Liver (tissue), 3 donors: ENCODE results near the gene ZNF22.

ENCODE experiments used
- FOXA2 ChIP-seq: IDR thresholded peaks from 2 replicates; pipeline ENCODE4 v1.6.1; 2016; ENCODE audit warnings: antibody characterized with exemption
- GABPA ChIP-seq, 2 donors: IDR thresholded peaks in 1 of 2; conservative IDR thresholded peaks in 1 of 2; 2 replicates each; pipeline ENCODE4 v1.6.1; 2016; ENCODE audit warnings: antibody characterized with exemption in 2 of 2, mild to moderate bottlenecking in 1 of 2, moderate library complexity in 1 of 2
- JUND ChIP-seq, 2 donors: IDR thresholded peaks; 2 replicates each; pipeline ENCODE4 v1.6.1; 2016; ENCODE audit warnings: antibody characterized with exemption in 2 of 2
- RAD21 ChIP-seq, 2 donors: IDR thresholded peaks; 2 replicates each; pipeline ENCODE4 v1.6.1; 2016; ENCODE audit warnings: antibody characterized with exemption in 2 of 2, mild to moderate bottlenecking in 2 of 2
- TAF1 ChIP-seq: conservative IDR thresholded peaks from 2 replicates; pipeline ENCODE4 v1.6.1; 2016; ENCODE audit warnings: antibody characterized with exemption, mild to moderate bottlenecking
- YY1 ChIP-seq: IDR thresholded peaks from 2 replicates; pipeline ENCODE4 v1.6.1; 2016; ENCODE audit warnings: antibody characterized with exemption, mild to moderate bottlenecking
- TF ChIP-seq, protein P1 (sequence below): fragments of 150-350 bp; IDR thresholded peaks from 2 replicates; pipeline ENCODE4 v1.5.1; 2017; ENCODE audit warnings: improper control_type of control experiment, low read depth, low read length; ENCODE audit not compliant: missing input control
- donor health status: healthy.
- donor health status: healthy.

DNA sequence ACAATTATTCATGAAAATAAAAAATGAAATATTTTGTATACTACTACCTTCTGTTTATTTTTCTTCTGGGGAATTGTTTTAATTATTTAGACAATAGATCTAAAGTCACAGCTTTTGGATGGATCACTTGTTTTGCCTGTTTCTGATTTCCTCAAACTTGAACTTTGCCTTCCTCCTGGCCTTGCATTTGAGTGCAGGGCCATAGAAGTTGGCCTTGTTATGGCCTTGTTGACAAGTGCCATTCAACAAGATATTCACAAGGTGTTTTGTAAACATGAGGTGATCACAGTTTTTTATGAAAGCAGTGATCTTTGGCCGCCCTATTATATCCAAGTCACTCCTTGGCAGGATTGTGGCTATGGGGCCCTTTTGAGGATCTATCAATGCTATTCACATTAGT is 4.6 kb downstream of the ZNF22 start:
- no peak for TF ChIP-seq JUND (IDR thresholded peaks at IDR 0.05)
- TF ChIP-seq RAD21 (IDR thresholded peaks at IDR 0.05), result no peak
- TF ChIP-seq, protein P1, sequence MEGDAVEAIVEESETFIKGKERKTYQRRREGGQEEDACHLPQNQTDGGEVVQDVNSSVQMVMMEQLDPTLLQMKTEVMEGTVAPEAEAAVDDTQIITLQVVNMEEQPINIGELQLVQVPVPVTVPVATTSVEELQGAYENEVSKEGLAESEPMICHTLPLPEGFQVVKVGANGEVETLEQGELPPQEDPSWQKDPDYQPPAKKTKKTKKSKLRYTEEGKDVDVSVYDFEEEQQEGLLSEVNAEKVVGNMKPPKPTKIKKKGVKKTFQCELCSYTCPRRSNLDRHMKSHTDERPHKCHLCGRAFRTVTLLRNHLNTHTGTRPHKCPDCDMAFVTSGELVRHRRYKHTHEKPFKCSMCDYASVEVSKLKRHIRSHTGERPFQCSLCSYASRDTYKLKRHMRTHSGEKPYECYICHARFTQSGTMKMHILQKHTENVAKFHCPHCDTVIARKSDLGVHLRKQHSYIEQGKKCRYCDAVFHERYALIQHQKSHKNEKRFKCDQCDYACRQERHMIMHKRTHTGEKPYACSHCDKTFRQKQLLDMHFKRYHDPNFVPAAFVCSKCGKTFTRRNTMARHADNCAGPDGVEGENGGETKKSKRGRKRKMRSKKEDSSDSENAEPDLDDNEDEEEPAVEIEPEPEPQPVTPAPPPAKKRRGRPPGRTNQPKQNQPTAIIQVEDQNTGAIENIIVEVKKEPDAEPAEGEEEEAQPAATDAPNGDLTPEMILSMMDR, result no peak
- no peak for TF ChIP-seq TAF1
- no peak for TF ChIP-seq GABPA (IDR thresholded peaks at IDR 0.05 in 1 of 2, conservative IDR thresholded peaks at IDR 0.05 in 1 of 2)
- no peak for TF ChIP-seq FOXA2
- no peak for TF ChIP-seq YY1
